ENCODE data around the gene CDK5RAP2. TPM values are rescaled to one million over a fixed set of nuclear protein-coding genes. Genes with fewer than 3 reads are reported as not detected.

Gene CDK5RAP2
- total RNA-seq, 4 donors from 2014 or later = 53.5 to 74.2 (median 55.7) TPM

DNA sequence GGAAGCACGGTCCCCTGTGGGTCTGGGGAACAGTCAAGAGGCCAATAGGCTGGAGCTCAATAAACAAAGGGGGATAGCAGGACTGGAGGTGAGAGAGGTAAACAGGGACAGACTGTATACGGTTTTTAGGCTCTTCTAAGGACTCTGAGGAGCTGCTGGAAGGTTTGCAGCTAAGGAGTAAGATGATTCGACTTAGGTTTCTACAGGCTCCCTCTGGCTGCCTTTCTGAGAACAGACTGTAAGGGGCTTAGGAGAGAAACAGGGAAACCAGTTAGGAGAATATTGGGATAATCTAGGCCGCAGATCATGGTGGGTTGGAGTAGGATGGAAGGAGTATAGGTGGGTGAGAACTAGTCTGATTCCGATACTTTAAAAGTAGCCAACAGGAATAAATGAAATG is 10.4 kb downstream of the CDK5RAP2 start:
- TF ChIP-seq POLR2A (IDR thresholded peaks at IDR 0.05) = no peak
- TF ChIP-seq, protein P1, sequence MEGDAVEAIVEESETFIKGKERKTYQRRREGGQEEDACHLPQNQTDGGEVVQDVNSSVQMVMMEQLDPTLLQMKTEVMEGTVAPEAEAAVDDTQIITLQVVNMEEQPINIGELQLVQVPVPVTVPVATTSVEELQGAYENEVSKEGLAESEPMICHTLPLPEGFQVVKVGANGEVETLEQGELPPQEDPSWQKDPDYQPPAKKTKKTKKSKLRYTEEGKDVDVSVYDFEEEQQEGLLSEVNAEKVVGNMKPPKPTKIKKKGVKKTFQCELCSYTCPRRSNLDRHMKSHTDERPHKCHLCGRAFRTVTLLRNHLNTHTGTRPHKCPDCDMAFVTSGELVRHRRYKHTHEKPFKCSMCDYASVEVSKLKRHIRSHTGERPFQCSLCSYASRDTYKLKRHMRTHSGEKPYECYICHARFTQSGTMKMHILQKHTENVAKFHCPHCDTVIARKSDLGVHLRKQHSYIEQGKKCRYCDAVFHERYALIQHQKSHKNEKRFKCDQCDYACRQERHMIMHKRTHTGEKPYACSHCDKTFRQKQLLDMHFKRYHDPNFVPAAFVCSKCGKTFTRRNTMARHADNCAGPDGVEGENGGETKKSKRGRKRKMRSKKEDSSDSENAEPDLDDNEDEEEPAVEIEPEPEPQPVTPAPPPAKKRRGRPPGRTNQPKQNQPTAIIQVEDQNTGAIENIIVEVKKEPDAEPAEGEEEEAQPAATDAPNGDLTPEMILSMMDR (IDR thresholded peaks at IDR 0.05) = no peak

DNA sequence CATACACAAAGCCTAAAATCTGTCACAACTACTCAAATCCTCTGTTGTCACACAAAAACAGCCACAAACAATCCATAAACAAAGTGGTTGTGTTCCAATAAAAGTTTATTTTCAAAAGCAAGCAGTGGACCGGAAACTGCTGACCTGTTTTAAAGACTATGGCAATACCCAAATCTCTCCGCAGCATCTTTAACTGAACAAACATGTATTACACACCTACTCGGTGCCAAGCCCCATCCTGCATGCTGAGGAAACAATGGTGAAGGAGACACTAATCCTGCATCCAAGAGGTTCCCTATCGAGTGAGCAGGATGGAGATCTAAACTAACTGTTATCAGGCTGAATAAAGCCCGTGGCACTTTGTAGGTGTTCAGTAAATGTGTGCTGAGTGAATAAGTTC is 11.2 kb downstream of the CDK5RAP2 start:
- WGBS, 2 donors = 90 to 94% methylated on average over 5 of the region's 5 CpGs
- no peak for TF ChIP-seq POLR2A (IDR thresholded peaks at IDR 0.05)
- TF ChIP-seq, protein P1 (IDR thresholded peaks at IDR 0.05) = no peak
- no peak for DNase-seq (ENCODE audit: low spot score in 2 of 2)

More for the DNA sequence above, 10.4 kb downstream of the CDK5RAP2 start:
- intact Hi-C loops (cut with DNase I; ENCODE audit: low total_unique reads) = no loop called here
- DNase-seq (ENCODE audit: low spot score in 2 of 2) = no peak
- 89 to 91% methylated on average over 5 of the region's 5 CpGs for WGBS, 2 donors
- H3K4me3 ChIP-seq (ENCODE audit: low read depth, poor library complexity, severe bottlenecking) = no peak overlapping the region

DNA sequence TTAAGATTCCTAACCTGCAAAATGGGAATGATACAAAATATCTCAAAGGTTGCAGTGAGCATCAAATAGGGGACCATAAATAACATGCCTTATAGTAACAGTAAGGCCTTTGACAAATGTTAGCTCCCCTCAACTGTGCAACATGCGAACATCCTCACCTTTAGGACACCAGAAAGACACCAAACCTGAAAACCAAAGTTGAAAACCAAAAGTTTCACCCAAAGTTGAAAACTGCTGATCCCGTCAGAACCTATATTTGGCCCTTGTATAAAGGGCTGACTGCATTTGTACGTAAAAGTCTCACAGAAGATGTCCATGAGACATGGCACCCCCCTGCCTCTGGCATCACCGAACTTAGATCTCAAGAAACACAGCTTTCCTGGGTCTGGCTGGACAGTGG is 12.1 kb downstream of the CDK5RAP2 start:
- H3K4me3 ChIP-seq (ENCODE audit: low read depth, poor library complexity, severe bottlenecking) = no peak overlapping the region
- no peak for DNase-seq (ENCODE audit: low spot score in 2 of 2)
- 93 to 98% methylated on average over 4 of the region's 4 CpGs for WGBS, 2 donors
- TF ChIP-seq, protein P1 (IDR thresholded peaks at IDR 0.05) = no peak
- TF ChIP-seq POLR2A (IDR thresholded peaks at IDR 0.05) = no peak
- intact Hi-C loops (cut with DNase I; ENCODE audit: low total_unique reads) = no loop called here

More for the DNA sequence above, 11.2 kb downstream of the CDK5RAP2 start:
- intact Hi-C loops (cut with DNase I; ENCODE audit: low total_unique reads) = no loop called here
- H3K4me3 ChIP-seq (ENCODE audit: low read depth, poor library complexity, severe bottlenecking) = no peak overlapping the region

DNA sequence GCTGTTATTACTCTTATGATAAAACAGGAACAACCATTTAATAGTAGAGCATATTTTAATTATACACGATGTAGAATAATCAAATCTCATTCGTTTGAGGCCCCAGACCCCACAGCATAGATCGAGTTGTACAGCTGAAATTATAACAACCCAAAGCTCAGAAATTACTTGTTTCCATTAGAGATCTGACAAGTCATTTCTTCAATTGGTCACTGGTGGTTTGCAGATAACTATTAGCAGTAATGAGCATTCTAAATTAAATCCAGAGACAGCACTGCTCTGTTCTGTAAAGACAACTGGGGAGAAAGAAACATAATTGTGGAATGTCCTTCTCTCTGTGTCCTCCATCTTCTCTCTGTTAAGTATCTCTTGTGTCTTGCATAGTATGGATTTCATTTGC is 12.9 kb downstream of the CDK5RAP2 start:
- intact Hi-C loops (cut with DNase I; ENCODE audit: low total_unique reads) = no loop called here
- WGBS, 2 donors = 88 to 92% methylated on average over 3 of the region's 3 CpGs
- no peak overlapping the region for H3K4me3 ChIP-seq (ENCODE audit: low read depth, poor library complexity, severe bottlenecking)
- no peak for DNase-seq (ENCODE audit: low spot score in 2 of 2)
- TF ChIP-seq, protein P1 (IDR thresholded peaks at IDR 0.05) = no peak
- no peak for TF ChIP-seq POLR2A (IDR thresholded peaks at IDR 0.05)

DNA sequence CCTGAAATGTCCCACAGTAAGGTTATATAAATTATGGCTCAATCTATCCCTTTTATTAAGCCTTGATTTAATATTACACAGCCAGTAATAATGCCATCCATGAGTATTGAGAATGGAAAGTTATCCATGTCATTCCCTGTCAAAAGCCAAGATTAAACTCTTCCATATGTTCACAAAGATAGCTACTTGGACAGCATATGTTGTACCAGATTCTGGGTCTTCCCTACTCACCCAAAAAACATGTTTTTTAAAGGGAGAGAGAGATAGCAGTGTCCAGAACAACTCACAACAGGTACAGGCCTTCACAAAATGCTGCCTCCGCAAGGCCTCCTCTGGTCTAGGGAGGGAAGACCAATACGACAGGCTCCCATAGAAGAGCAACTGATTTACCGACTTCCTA is 15.4 kb downstream of the CDK5RAP2 start:
- 97 to 98% methylated on average over 3 of the region's 3 CpGs for WGBS, 2 donors
- intact Hi-C loops (cut with DNase I; ENCODE audit: low total_unique reads) = no loop called here
- TF ChIP-seq, protein P1 (IDR thresholded peaks at IDR 0.05) = no peak
- TF ChIP-seq POLR2A (IDR thresholded peaks at IDR 0.05) = no peak
- no peak for DNase-seq (ENCODE audit: low spot score in 2 of 2)
- H3K4me3 ChIP-seq (ENCODE audit: low read depth, poor library complexity, severe bottlenecking) = no peak overlapping the region

DNA sequence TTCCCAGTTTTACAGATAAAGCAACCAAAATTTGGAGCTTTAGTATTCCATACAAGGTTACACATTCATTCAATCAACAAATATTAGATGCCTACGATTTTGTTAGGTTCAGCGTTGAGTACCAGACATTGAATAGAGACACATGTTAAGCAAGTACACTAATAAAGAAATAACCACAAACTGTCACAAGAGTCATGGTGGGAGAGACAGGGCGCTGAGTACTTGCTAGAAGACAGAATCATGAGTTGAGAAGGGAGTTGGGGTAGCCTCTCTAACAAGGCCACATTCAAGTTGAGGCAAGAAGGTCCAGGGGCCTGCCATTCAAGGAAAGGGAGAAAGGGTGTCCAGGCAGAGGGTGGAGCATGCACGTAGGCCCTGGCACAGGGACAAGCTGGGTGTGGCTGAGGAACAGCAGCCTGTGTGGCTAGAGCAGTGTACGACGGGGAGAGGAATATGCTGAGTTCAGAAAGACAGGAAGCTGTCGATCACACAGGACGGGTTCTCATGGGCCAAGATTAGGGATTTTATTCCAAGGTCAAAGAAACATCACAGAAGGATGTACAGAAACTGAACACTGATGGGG is 17.0 kb downstream of the CDK5RAP2 start:
- no peak overlapping the region for H3K4me3 ChIP-seq (ENCODE audit: low read depth, poor library complexity, severe bottlenecking)
- intact Hi-C loops (cut with DNase I; ENCODE audit: low total_unique reads) = no loop called here
- DNase-seq (ENCODE audit: low spot score in 2 of 2) = no peak
- TF ChIP-seq, protein P1 (IDR thresholded peaks at IDR 0.05) = no peak
- no peak for TF ChIP-seq POLR2A (IDR thresholded peaks at IDR 0.05)
- WGBS, 2 donors = 52 to 59% methylated on average over 8 of the region's 8 CpGs
